Glutamatergic neuron (in vitro differentiated cells): Measurements from ENCODE around the gene ESRP2. TPM values are rescaled to one million over a fixed set of nuclear protein-coding genes. Genes with fewer than 3 reads are reported as not detected.

Source experiments
- DNase-seq: peaks from one replicate; pipeline ENCODE4 v3.0.0; 2022
- H3K27ac Mint-ChIP-seq: one replicate; pipeline ENCODE4 v1.8.0; 2020; ENCODE audit warnings: mild to moderate bottlenecking, mixed read lengths, inconsistent platforms; ENCODE audit not compliant: unreplicated experiment
- H3K27me3 Mint-ChIP-seq: one replicate; pipeline ENCODE4 v1.8.0; 2020; ENCODE audit warnings: mild to moderate bottlenecking, moderate library complexity, mixed read lengths, inconsistent platforms; ENCODE audit not compliant: unreplicated experiment
- H3K36me3 Mint-ChIP-seq: one replicate; pipeline ENCODE4 v1.8.0; 2020; ENCODE audit warnings: mild to moderate bottlenecking, mixed read lengths, inconsistent platforms; ENCODE audit not compliant: unreplicated experiment
- H3K4me1 Mint-ChIP-seq: one replicate; pipeline ENCODE4 v1.8.0; 2020; ENCODE audit warnings: mild to moderate bottlenecking, low read depth, mixed read lengths, inconsistent platforms; ENCODE audit not compliant: unreplicated experiment
- H3K4me3 Mint-ChIP-seq: one replicate; pipeline ENCODE4 v1.8.0; 2020; ENCODE audit warnings: mild to moderate bottlenecking, mixed read lengths, inconsistent platforms; ENCODE audit not compliant: unreplicated experiment
- H3K9me3 Mint-ChIP-seq: one replicate; pipeline ENCODE4 v1.8.0; 2020; ENCODE audit warnings: mild to moderate bottlenecking, moderate library complexity, mixed read lengths, inconsistent platforms; ENCODE audit not compliant: unreplicated experiment
- total RNA-seq: library from RNA; stranded (reverse); fragmentation: NEBNext Ultra II Directional; extraction: Animal tissue kit (Norgen Biotek cat#: 25700); gene quantifications from one replicate; pipeline ENCODE4 v1.2.1, GENCODE V29; 2021; ENCODE audit not compliant: unreplicated experiment
- TF ChIP-seq, protein P1 (sequence below): fragments of 200-600 bp; sonication (generic); IDR thresholded peaks from one replicate; pipeline ENCODE4 v1.5.0; 2021; ENCODE audit not compliant: partially characterized antibody, unreplicated experiment

Gene ESRP2
- total RNA-seq, 1 donor from 2014 or later, result not detected

GRCh38 chr16:68232335-68232734, 3.6 kb downstream of the ESRP2 start:
- TF ChIP-seq, protein P1, sequence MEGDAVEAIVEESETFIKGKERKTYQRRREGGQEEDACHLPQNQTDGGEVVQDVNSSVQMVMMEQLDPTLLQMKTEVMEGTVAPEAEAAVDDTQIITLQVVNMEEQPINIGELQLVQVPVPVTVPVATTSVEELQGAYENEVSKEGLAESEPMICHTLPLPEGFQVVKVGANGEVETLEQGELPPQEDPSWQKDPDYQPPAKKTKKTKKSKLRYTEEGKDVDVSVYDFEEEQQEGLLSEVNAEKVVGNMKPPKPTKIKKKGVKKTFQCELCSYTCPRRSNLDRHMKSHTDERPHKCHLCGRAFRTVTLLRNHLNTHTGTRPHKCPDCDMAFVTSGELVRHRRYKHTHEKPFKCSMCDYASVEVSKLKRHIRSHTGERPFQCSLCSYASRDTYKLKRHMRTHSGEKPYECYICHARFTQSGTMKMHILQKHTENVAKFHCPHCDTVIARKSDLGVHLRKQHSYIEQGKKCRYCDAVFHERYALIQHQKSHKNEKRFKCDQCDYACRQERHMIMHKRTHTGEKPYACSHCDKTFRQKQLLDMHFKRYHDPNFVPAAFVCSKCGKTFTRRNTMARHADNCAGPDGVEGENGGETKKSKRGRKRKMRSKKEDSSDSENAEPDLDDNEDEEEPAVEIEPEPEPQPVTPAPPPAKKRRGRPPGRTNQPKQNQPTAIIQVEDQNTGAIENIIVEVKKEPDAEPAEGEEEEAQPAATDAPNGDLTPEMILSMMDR, result no peak
- Mint-ChIP-seq H3K4me3 (no peak overlapping the region), H3K4me1 (peaks cover 10% of the 10 kb centered on the region), H3K27ac (no peak overlapping the region), H3K9me3 (peaks cover 2% of the 10 kb centered on the region), H3K27me3 (peaks cover 7% of the 10 kb centered on the region), H3K36me3 (no peaks in the 10 kb centered on the region)
- DNase-seq, result no peak

DNA sequence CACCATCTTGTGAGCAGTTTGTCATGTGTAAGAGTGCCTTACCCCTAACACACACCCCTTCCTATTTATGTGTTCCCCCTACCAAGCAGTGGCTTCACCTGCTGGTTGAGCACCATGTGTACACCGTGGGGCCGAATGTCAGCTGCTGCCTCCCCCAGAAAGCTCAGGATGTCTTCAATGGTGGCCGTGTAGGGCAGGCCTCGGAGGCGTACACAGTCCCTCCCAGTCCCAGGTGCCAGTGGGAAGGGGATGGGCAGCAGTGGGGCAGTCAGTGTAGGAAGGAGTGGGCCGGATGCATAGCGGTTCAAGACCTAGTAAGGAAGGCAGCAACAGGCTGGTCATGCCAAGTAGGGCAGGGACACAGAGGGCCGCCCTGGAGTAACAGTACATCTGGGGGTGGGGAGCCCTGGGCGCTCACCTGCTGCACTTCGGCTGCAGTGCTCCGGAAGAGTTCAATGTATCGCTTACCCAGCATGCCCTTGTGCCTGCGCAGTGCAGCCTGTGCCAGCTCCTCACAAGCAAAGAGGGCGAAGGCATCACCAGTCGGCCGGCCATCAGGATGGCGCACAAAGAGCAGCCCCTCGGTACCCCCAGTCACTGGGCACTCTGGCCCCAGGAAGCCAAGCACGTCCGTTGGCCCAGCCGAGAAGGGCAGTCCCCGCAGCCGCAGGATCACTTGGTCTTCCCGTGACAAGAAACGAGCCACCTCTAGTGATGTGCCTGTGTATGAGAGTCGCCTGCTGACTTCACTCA, 4.4 kb downstream of the ESRP2 start:
- Mint-ChIP-seq H3K4me1 (peaks cover 10% of the 10 kb centered on the region), H3K36me3 (no peaks in the 10 kb centered on the region), H3K4me3 (no peak overlapping the region), H3K9me3 (no peaks in the 10 kb centered on the region), H3K27ac (no peak overlapping the region), H3K27me3 (peaks cover 3% of the 10 kb centered on the region)
- DNase-seq, result no peak
- TF ChIP-seq, protein P1, result no peak

DNA sequence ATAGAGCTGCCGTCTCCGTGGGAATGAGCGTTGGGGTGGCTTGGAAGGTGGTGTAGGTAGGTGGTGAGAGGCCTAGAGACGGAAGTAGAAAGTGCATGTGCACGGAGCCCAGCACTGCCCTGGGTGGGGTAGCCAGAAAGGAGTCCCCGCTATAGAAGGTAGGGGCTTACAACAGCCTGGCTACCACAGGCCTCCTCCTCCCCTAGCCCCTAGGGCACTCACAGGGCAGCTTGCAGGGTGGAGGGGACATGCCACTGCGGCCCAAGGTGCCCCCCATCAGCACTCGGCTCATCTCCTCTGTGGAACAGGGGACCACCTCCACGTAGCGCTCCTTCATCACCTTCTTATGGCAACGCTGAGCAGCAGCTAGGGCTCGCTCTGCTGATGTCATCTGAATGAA, 5.0 kb downstream of the ESRP2 start:
- H3K4me1 Mint-ChIP-seq, result peaks cover 10% of the 10 kb centered on the region
- no peak for DNase-seq
- no peak overlapping the region for H3K4me3 Mint-ChIP-seq
- TF ChIP-seq, protein P1, result no peak
- H3K27me3 Mint-ChIP-seq, result no peaks in the 10 kb centered on the region
- H3K36me3 Mint-ChIP-seq, result no peaks in the 10 kb centered on the region
- H3K27ac Mint-ChIP-seq, result no peak overlapping the region
- no peaks in the 10 kb centered on the region for H3K9me3 Mint-ChIP-seq

- Mint-ChIP-seq H3K4me1 (peaks cover 10% of the 10 kb centered on the region), H3K27ac (no peak overlapping the region), H3K4me3 (no peak overlapping the region), H3K27me3 (no peaks in the 10 kb centered on the region), H3K9me3 (no peaks in the 10 kb centered on the region), H3K36me3 (no peaks in the 10 kb centered on the region)
- DNase-seq, result no peak
- TF ChIP-seq, protein P1, result no peak
These were observed 5.8 kb downstream of the ESRP2 start for GRCh38 chr16:68230176-68230571.

GRCh38 chr16:68229431-68230175, 6.3 kb downstream of the ESRP2 start:
- no peak overlapping the region for H3K4me3 Mint-ChIP-seq
- H3K9me3 Mint-ChIP-seq, result no peaks in the 10 kb centered on the region
- no peaks in the 10 kb centered on the region for H3K36me3 Mint-ChIP-seq
- H3K27me3 Mint-ChIP-seq, result no peaks in the 10 kb centered on the region
- TF ChIP-seq, protein P1, result peak; percentile 92
- peaks cover 10% of the 10 kb centered on the region for H3K4me1 Mint-ChIP-seq
- H3K27ac Mint-ChIP-seq, result no peak overlapping the region
- DNase-seq, result no peak
